22Rv1 (cell line): Measurements from ENCODE around the gene ABLIM2.

Experiments
- H3K27ac ChIP-seq: fragments of 450-650 bp; 2 replicates; pipeline ENCODE4 v1.5.1; 2017
- ZFX ChIP-seq: fragments of 450-650 bp; IDR thresholded peaks from 2 replicates; pipeline ENCODE4 v1.6.1; 2017; ENCODE audit warnings: antibody characterized with exemption, borderline replicate concordance
- TF ChIP-seq, protein P1 (sequence below): fragments of 450-650 bp; IDR thresholded peaks from 2 replicates; pipeline ENCODE4 v1.5.1; 2017; ENCODE audit warnings: mild to moderate bottlenecking

Gene ABLIM2

DNA sequence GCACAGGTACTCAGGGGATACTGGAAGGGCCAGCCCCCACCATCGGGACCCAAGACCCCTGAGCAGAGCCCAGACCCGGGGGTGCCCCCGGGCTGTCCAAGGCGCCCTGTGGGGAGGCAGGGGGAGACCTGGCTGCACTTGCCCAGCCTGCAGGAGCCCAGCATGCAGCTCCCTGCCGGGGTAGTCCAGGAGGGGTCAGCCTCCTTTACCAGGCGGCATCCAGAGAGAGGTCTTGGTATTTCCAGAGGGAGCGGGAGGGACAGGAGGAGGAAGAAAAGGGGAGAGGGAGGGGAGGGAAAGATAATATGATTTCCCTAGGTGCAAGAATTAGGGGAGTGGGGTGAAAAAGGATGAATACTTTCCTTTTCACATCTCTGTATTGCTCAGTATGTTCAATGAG is 97.5 kb downstream of the ABLIM2 start:
- TF ChIP-seq, protein P1, sequence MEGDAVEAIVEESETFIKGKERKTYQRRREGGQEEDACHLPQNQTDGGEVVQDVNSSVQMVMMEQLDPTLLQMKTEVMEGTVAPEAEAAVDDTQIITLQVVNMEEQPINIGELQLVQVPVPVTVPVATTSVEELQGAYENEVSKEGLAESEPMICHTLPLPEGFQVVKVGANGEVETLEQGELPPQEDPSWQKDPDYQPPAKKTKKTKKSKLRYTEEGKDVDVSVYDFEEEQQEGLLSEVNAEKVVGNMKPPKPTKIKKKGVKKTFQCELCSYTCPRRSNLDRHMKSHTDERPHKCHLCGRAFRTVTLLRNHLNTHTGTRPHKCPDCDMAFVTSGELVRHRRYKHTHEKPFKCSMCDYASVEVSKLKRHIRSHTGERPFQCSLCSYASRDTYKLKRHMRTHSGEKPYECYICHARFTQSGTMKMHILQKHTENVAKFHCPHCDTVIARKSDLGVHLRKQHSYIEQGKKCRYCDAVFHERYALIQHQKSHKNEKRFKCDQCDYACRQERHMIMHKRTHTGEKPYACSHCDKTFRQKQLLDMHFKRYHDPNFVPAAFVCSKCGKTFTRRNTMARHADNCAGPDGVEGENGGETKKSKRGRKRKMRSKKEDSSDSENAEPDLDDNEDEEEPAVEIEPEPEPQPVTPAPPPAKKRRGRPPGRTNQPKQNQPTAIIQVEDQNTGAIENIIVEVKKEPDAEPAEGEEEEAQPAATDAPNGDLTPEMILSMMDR = no peak
- TF ChIP-seq ZFX = no peak
- H3K27ac ChIP-seq = no peak overlapping the region

DNA sequence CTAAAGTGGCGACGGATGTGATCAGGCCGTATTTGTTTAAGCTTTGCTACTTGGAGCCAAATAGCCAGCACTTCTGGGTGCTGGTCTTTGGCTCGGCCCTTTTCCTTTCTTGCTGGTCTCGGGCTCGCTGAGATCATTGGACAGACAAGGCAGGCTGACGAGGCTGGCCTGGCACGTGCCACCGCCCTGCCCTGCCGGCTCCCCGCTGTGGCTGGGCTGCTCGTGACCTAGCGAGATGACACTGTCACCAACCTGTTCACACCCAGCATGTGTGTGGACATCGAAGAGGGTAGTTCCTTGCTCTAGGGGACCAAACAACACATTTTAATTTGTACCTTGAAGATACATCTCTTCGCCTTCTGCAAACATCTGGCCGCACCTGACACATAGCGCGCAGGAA is 98.0 kb downstream of the ABLIM2 start:
- no peak overlapping the region for H3K27ac ChIP-seq
- TF ChIP-seq, protein P1 = no peak
- TF ChIP-seq ZFX = no peak

DNA sequence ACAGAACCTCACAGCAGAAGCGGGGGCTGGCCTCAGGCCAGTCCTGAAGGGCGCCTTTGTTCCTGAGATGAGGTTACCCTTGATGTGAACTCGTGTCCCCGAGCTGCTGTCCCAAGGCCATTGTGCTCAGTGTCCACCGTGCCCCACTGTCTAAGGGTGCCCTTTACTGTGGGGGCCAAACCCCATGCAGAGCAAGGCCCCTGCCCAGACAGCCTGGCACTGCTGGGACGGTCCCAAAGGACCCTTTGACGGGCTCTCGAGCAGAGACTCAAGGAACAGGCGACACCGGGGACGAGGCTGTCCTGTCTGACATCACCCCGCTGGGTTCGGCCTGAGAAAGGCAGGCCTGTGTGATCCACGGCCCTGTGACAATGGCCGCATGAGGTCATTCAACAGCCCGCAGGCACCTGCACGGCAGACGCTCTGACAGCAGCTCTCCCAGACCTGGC is 100.6 kb downstream of the ABLIM2 start:
- no peak overlapping the region for H3K27ac ChIP-seq
- TF ChIP-seq, protein P1 = no peak
- TF ChIP-seq ZFX = no peak

GRCh38 chr4:8055206-8055605 is 103.4 kb downstream of the ABLIM2 start:
- TF ChIP-seq ZFX = no peak
- TF ChIP-seq, protein P1 = no peak
- no peak overlapping the region for H3K27ac ChIP-seq

- TF ChIP-seq, protein P1 = no peak
- TF ChIP-seq ZFX = no peak
Observed at GRCh38 chr4:8053688-8054449, 104.7 kb downstream of the ABLIM2 start.

DNA sequence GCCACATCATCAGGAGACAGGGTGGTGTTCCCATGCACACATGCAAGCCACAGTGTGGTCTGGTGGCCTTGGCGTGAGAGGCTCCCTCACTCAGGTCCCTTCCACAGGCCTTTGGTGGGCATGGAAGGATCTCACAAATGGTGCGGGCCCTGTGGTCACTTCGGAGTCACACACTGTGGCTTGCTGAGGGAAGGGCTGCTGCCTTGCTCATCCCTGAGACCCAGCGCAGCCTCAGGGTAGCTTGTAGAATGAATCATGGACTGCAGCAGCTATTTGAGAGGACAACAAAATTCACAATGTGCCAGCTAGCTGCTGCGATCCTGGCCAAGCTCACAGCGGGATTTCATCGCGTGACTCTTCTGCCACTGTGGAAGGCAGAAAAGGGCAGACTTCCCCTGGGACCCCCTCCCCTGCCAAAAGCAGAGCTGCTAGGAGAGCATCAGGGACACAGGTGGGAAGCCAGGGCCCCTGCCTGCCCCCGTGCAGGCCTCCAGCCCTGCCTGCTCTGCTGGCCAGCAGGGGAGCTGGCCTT is 106.4 kb downstream of the ABLIM2 start:
- no peak for TF ChIP-seq ZFX
- TF ChIP-seq, protein P1 = no peak
- H3K27ac ChIP-seq = no peak overlapping the region

More at GRCh38 chr4:8053688-8054449, 104.7 kb downstream of the ABLIM2 start:
- no peak overlapping the region for H3K27ac ChIP-seq

DNA sequence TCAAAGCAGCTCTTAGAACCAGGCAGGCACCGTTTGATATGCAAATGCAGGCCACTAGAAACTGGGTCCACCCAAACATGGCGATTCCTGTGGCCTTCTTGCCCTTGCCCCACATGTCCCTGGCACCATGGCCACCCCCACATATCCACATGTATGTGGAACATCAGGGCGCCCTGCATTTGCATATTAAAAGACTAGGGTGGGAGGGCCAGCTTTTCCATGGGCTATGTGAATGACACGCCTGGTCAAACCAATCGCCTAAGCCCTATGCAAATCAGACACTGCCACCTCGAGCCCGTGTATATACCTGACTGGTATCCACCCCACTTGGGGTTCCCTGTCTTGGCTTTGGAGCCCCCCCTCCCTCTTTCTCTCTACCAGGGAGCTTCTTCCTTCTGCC is 107.0 kb downstream of the ABLIM2 start:
- no peak for TF ChIP-seq ZFX
- TF ChIP-seq, protein P1 = no peak
- H3K27ac ChIP-seq = no peak overlapping the region
